Measurements from ENCODE around the gene LARGE2.

Gene LARGE2

DNA sequence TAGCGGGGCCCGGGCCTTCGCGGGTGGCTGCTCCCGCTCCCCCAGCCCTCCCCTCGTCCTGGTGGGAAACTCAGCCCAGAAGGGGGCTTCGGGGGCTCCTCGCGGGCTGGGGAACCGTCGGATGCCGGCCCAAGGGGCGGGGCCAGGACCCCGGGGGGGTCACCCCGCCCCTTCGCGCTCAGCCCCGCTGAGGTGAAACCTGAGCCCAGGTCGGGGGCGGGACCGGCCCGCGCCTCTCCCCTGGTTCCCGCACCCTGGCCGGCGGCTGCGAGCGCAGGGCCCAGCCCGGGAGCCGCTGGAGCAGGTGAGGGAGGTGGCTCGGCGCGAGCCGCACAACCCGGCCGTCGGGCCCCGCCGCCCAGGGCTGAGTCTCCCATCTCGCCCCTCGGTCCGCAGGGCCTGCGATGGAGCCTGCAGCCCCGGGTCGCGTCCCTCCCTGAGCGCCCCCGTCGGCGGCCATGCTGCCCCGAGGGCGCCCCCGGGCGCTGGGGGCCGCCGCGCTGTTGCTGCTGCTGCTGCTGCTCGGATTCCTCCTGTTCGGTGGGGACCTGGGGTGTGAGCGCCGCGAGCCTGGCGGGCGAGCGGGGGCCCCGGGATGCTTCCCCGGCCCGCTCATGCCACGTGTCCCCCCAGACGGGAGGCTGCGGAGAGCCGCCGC lies at the start of gene LARGE2 (continued):
- TF ChIP-seq, protein P1, sequence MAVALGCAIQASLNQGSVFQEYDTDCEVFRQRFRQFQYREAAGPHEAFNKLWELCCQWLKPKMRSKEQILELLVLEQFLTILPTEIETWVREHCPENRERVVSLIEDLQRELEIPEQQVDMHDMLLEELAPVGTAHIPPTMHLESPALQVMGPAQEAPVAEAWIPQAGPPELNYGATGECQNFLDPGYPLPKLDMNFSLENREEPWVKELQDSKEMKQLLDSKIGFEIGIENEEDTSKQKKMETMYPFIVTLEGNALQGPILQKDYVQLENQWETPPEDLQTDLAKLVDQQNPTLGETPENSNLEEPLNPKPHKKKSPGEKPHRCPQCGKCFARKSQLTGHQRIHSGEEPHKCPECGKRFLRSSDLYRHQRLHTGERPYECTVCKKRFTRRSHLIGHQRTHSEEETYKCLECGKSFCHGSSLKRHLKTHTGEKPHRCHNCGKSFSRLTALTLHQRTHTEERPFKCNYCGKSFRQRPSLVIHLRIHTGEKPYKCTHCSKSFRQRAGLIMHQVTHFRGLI (tag by site-specific recombination; IDR thresholded peaks at IDR 0.05) = no peak
- TF ChIP-seq ZNF529 (tag by site-specific recombination; IDR thresholded peaks at IDR 0.05; ENCODE audit: insufficient replicate concordance) = no peak
- TF ChIP-seq ZEB2 (tag by site-specific recombination; IDR thresholded peaks at IDR 0.05) = no peak
- no peak for TF ChIP-seq BCL11B (tag by site-specific recombination; IDR thresholded peaks at IDR 0.05; ENCODE audit: low read depth)
- no peak for TF ChIP-seq ZSCAN16 (tag by site-specific recombination; IDR thresholded peaks at IDR 0.05)
- TF ChIP-seq OVOL3 (tag by site-specific recombination; IDR thresholded peaks at IDR 0.05) = no peak
- no peak for TF ChIP-seq GFI1B (tag by site-specific recombination; IDR thresholded peaks at IDR 0.05)
- TF ChIP-seq ZNF658 (tag by site-specific recombination; IDR thresholded peaks at IDR 0.05) = no peak
- TF ChIP-seq, protein P2, sequence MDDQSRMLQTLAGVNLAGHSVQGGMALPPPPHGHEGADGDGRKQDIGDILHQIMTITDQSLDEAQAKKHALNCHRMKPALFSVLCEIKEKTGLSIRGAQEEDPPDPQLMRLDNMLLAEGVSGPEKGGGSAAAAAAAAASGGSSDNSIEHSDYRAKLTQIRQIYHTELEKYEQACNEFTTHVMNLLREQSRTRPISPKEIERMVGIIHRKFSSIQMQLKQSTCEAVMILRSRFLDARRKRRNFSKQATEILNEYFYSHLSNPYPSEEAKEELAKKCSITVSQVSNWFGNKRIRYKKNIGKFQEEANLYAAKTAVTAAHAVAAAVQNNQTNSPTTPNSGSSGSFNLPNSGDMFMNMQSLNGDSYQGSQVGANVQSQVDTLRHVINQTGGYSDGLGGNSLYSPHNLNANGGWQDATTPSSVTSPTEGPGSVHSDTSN (CRISPR knock-in tag; IDR thresholded peaks at IDR 0.05) = no peak
- TF ChIP-seq ZNF266 (tag by site-specific recombination; IDR thresholded peaks at IDR 0.05; ENCODE audit: low read depth) = no peak
- no peak for TF ChIP-seq SCRT2 (tag by site-specific recombination; IDR thresholded peaks at IDR 0.05)
- TF ChIP-seq ZSCAN5A (tag by site-specific recombination; IDR thresholded peaks at IDR 0.05) = no peak
- no peak for TF ChIP-seq ZNF157 (tag by site-specific recombination; IDR thresholded peaks at IDR 0.05)
- TF ChIP-seq ZSCAN30 (tag by site-specific recombination; IDR thresholded peaks at IDR 0.05) = peak; percentile 21; the same call in 1 of the 2 replicates
- TF ChIP-seq ZNF530 (tag by site-specific recombination; IDR thresholded peaks at IDR 0.05; ENCODE audit: low read depth) = no peak
- TF ChIP-seq ZNF621 (tag by site-specific recombination; IDR thresholded peaks at IDR 0.05) = no peak
- TF ChIP-seq ZNF747 (tag by site-specific recombination; IDR thresholded peaks at IDR 0.05) = no peak
- no peak for TF ChIP-seq KLF16 (tag by site-specific recombination; IDR thresholded peaks at IDR 0.05)
- TF ChIP-seq GLI2 (tag by site-specific recombination; IDR thresholded peaks at IDR 0.05; ENCODE audit: borderline replicate concordance, low read depth) = no peak
- peak; percentile 41; the same call in 1 of the 2 replicates for TF ChIP-seq ZBTB6 (tag by site-specific recombination; IDR thresholded peaks at IDR 0.05)
- no peak for TF ChIP-seq ATF2 (tag by site-specific recombination; IDR thresholded peaks at IDR 0.05; ENCODE audit: low read depth)
- TF ChIP-seq ZNF184 (tag by site-specific recombination; IDR thresholded peaks at IDR 0.05) = no peak
- no peak for TF ChIP-seq ZNF280D (tag by site-specific recombination; IDR thresholded peaks at IDR 0.05)
- peak; percentile 59 for TF ChIP-seq KLF1 (tag by site-specific recombination; IDR thresholded peaks at IDR 0.05)
- TF ChIP-seq PATZ1 (tag by site-specific recombination; IDR thresholded peaks at IDR 0.05) = peak; percentile 90
- TF ChIP-seq ZNF664 (tag by site-specific recombination; IDR thresholded peaks at IDR 0.05) = no peak
- no peak for TF ChIP-seq ZNF544 (tag by site-specific recombination; IDR thresholded peaks at IDR 0.05)
